ENCODE results near the gene ZMIZ2. TPM values are rescaled to one million over a fixed set of nuclear protein-coding genes. Genes with fewer than 3 reads are reported as not detected.

Gene ZMIZ2
- total and polyA plus RNA-seq, 2 experiments from 2014 or later: 15.5 to 46.1 TPM

GRCh38 chr7:44727937-44728262 is 20.7 kb upstream of the ZMIZ2 start:
- H3K27ac Mint-ChIP-seq: no peak overlapping the region
- H3K27ac ChIP-seq (ENCODE audit: low read depth): no peak overlapping the region
- ATAC-seq: no peak

More at GRCh38 chr7:44727937-44728262, 20.7 kb upstream of the ZMIZ2 start:
- no peaks in the 10 kb centered on the region; the same call in 2 of the 3 replicates for H3K9me3 Mint-ChIP-seq
- H3K27me3 Mint-ChIP-seq (ENCODE audit: insufficient read depth, low read depth, poor library complexity): peaks cover 2% of the 10 kb centered on the region
- Histone ChIP-seq H2AFZ (peak overlapping the region; percentile 87), H3K4me3 (no peak overlapping the region), H3K27me3 (ENCODE audit: insufficient read depth) (no peaks in the 10 kb centered on the region), H3K79me2 (replicated peaks; ENCODE audit: insufficient read depth) (no peaks in the 10 kb centered on the region), H3K4me1 (ENCODE audit: insufficient read depth) (no peaks in the 10 kb centered on the region), H3K9me2 (ENCODE audit: insufficient read depth) (no peaks in the 10 kb centered on the region), H3K36me3 (ENCODE audit: insufficient read depth) (no peaks in the 10 kb centered on the region), H3K4me2 (no peak overlapping the region), H4K20me1 (replicated peaks; ENCODE audit: insufficient read depth) (no peaks in the 10 kb centered on the region), H3F3A (replicated peaks; ENCODE audit: low read depth) (no peaks in the 10 kb centered on the region)
- no peaks in the 10 kb centered on the region for H3K4me1 Mint-ChIP-seq
- TF ChIP-seq ZNF331 (CRISPR knock-in tag; IDR thresholded peaks at IDR 0.05; ENCODE audit: low read depth) (no peak), JUNB (IDR thresholded peaks at IDR 0.05; ENCODE audit: unreplicated experiment) (no peak), EZH2 (IDR thresholded peaks at IDR 0.05; ENCODE audit: low read depth, unreplicated experiment) (no peak), POLR2AphosphoS5 (IDR thresholded peaks at IDR 0.05; ENCODE audit: low read depth) (no peak), REST (IDR thresholded peaks at IDR 0.05; ENCODE audit: unreplicated experiment) (no peak), NANOG (IDR thresholded peaks at IDR 0.05; ENCODE audit: borderline replicate concordance) (no peak), CTCF (conservative IDR thresholded peaks at IDR 0.05; ENCODE audit: low read depth in 2 of 2) (no peak), STAT1 (IDR thresholded peaks at IDR 0.05; ENCODE audit: unreplicated experiment) (no peak), ZNF462 (CRISPR knock-in tag; IDR thresholded peaks at IDR 0.05) (no peak), ZNF114 (CRISPR knock-in tag; IDR thresholded peaks at IDR 0.05) (no peak), EZH2phosphoT487 (IDR thresholded peaks at IDR 0.05; ENCODE audit: unreplicated experiment) (no peak), ETS1 (IDR thresholded peaks at IDR 0.05) (no peak)
- no peak overlapping the region for H3K4me3 Mint-ChIP-seq
- DNase-seq (ENCODE audit: low spot score): no peak
- no peaks in the 10 kb centered on the region for H3K36me3 Mint-ChIP-seq (ENCODE audit: low read depth)

All from GM23338 (cell line).